B cell (primary cell): Measurements from ENCODE around the gene ADRA1B.

Experiments used
- EZH2 ChIP-seq: IDR thresholded peaks from 2 replicates; pipeline ENCODE4 v1.6.1; 2012; ENCODE audit warnings: borderline replicate concordance, low read depth, mild to moderate bottlenecking, moderate library complexity, low read length; ENCODE audit not compliant: insufficient read depth, poor library complexity, severe bottlenecking
- TF ChIP-seq, protein P1 (sequence below): fragments of 200-600 bp; IDR thresholded peaks from one replicate; pipeline ENCODE4 v1.8.0; 2022; ENCODE audit warnings: antibody characterized with exemption, mild to moderate bottlenecking

DNA sequence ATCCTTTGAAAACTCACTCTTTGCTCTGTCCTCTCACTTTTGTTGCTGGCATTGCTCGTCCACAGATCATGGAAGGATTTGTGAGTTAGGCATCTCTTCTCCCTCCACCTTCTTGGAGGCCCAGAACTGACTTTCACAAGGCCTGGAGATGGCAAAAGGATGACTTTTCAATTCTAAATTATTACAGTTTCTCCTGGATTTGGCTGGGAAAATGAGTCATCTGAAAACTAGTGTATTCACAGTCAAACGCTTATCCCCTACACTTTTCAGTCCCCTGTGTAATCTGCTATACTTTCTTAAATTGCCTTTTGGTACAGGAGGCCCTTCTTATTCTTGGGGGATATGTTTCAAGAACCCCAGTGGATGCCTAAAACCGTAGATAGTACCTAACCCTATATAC is 35.6 kb downstream of the ADRA1B start:
- TF ChIP-seq, protein P1, sequence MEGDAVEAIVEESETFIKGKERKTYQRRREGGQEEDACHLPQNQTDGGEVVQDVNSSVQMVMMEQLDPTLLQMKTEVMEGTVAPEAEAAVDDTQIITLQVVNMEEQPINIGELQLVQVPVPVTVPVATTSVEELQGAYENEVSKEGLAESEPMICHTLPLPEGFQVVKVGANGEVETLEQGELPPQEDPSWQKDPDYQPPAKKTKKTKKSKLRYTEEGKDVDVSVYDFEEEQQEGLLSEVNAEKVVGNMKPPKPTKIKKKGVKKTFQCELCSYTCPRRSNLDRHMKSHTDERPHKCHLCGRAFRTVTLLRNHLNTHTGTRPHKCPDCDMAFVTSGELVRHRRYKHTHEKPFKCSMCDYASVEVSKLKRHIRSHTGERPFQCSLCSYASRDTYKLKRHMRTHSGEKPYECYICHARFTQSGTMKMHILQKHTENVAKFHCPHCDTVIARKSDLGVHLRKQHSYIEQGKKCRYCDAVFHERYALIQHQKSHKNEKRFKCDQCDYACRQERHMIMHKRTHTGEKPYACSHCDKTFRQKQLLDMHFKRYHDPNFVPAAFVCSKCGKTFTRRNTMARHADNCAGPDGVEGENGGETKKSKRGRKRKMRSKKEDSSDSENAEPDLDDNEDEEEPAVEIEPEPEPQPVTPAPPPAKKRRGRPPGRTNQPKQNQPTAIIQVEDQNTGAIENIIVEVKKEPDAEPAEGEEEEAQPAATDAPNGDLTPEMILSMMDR, result no peak
- TF ChIP-seq EZH2, result no peak
